ENCODE data around the gene SLC52A3.

DNA sequence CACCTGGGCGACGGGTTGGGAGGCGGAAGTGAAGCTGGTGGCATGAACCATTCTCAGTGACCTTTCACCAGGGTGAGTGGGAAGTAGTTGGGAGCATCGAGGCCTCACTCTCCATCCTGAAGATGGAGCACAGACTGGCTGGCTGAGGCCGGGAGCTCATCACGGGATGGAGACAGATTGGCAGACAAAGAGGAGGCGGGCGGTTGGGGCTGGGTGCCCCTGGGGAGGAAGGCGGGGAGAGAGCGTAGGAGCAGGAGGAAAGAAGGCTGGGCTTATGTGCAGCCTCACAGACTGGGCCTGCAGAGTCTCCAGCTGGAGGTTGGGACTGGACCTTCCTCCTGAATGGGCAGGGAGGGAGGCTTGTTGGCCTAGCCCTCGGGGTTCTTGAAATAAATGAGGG lies 48.5 kb downstream of the SLC52A3 start:
- TF ChIP-seq POLR2AphosphoS5 (IDR thresholded peaks at IDR 0.05) (no peak), POLR2A (IDR thresholded peaks at IDR 0.05) (no peak)
- TF ChIP-seq, protein P1, sequence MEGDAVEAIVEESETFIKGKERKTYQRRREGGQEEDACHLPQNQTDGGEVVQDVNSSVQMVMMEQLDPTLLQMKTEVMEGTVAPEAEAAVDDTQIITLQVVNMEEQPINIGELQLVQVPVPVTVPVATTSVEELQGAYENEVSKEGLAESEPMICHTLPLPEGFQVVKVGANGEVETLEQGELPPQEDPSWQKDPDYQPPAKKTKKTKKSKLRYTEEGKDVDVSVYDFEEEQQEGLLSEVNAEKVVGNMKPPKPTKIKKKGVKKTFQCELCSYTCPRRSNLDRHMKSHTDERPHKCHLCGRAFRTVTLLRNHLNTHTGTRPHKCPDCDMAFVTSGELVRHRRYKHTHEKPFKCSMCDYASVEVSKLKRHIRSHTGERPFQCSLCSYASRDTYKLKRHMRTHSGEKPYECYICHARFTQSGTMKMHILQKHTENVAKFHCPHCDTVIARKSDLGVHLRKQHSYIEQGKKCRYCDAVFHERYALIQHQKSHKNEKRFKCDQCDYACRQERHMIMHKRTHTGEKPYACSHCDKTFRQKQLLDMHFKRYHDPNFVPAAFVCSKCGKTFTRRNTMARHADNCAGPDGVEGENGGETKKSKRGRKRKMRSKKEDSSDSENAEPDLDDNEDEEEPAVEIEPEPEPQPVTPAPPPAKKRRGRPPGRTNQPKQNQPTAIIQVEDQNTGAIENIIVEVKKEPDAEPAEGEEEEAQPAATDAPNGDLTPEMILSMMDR (IDR thresholded peaks at IDR 0.05) = no peak
